D341Med (cell line): Measurements from ENCODE around the gene ZBTB7C.

Experiments used
- DNase-seq: peaks from one replicate; pipeline ENCODE4 v3.0.0; 2012; ENCODE audit warnings: low spot score

The ZBTB7C gene

GRCh38 chr18:48191494-48191893, 217.7 kb downstream of the ZBTB7C start:
- no peak for DNase-seq

GRCh38 chr18:48190994-48191393, 218.2 kb downstream of the ZBTB7C start:
- DNase-seq = no peak

GRCh38 chr18:48188609-48189008, 220.6 kb downstream of the ZBTB7C start:
- DNase-seq = no peak

- DNase-seq = no peak
Observed at GRCh38 chr18:48186861-48187260, 222.3 kb downstream of the ZBTB7C start.

GRCh38 chr18:48186131-48186766, 222.9 kb downstream of the ZBTB7C start:
- no peak for DNase-seq

- DNase-seq = no peak
Observed at GRCh38 chr18:48184118-48184517, 225.1 kb downstream of the ZBTB7C start.

GRCh38 chr18:48183613-48184012, 225.6 kb downstream of the ZBTB7C start:
- DNase-seq = no peak

- DNase-seq = no peak
Observed at GRCh38 chr18:48182779-48183178, 226.4 kb downstream of the ZBTB7C start.

- no peak for DNase-seq
Observed at GRCh38 chr18:48181857-48182256, 227.3 kb downstream of the ZBTB7C start.

GRCh38 chr18:48181087-48181823, 227.9 kb downstream of the ZBTB7C start:
- no peak for DNase-seq

GRCh38 chr18:48179666-48180065, 229.5 kb downstream of the ZBTB7C start:
- no peak for DNase-seq

GRCh38 chr18:48179001-48179400, 230.2 kb downstream of the ZBTB7C start:
- no peak for DNase-seq

- DNase-seq = no peak
Observed at GRCh38 chr18:48176909-48177308, 232.3 kb downstream of the ZBTB7C start.

- DNase-seq = no peak
Observed at GRCh38 chr18:48173557-48173956, 235.6 kb downstream of the ZBTB7C start.

GRCh38 chr18:48172226-48173006, 236.8 kb downstream of the ZBTB7C start:
- DNase-seq = no peak

- DNase-seq = no peak
Observed at GRCh38 chr18:48171490-48172188, 237.5 kb downstream of the ZBTB7C start.

- DNase-seq = no peak
Observed at GRCh38 chr18:48170651-48171050, 238.5 kb downstream of the ZBTB7C start.

GRCh38 chr18:48168861-48169260, 240.3 kb downstream of the ZBTB7C start:
- no peak for DNase-seq

- no peak for DNase-seq
Observed at GRCh38 chr18:48167897-48168253, 241.3 kb downstream of the ZBTB7C start.

- DNase-seq = no peak
Observed at GRCh38 chr18:48166336-48166875, 242.8 kb downstream of the ZBTB7C start.

GRCh38 chr18:48165111-48165866, 243.9 kb downstream of the ZBTB7C start:
- no peak for DNase-seq
